ENCODE data around the gene GAB1. TPM values are rescaled to one million over a fixed set of nuclear protein-coding genes. Genes with fewer than 3 reads are reported as not detected.

The GAB1 gene
- total and polyA plus RNA-seq, 2 of the 13 experiments (the other 11 are each of a cell fraction or from before 2014, with no cell fraction given), result 8.7 to 14.7 TPM

GRCh38 chr4:143337600-143338287 lies 1.1 kb downstream of the GAB1 start (continued):
- TF ChIP-seq CTCF (CRISPR knock-in tag; IDR thresholded peaks at IDR 0.05) (peak; percentile 42), ZNF136 (CRISPR knock-in tag; IDR thresholded peaks at IDR 0.05; ENCODE audit: low read depth) (0 out of 2 replicates have a peak, but pooled peaks have one; percentile 33), TAF1 (CRISPR knock-in tag; IDR thresholded peaks at IDR 0.05) (no peak), ZNF589 (CRISPR knock-in tag; conservative IDR thresholded peaks at IDR 0.05) (no peak), ZNF354B (CRISPR knock-in tag; IDR thresholded peaks at IDR 0.05) (no peak), KDM2A (CRISPR knock-in tag; IDR thresholded peaks at IDR 0.05; ENCODE audit: borderline replicate concordance, low read depth) (peak; percentile 50; the same call in 1 of the 2 replicates), EEA1 (CRISPR knock-in tag; IDR thresholded peaks at IDR 0.05; ENCODE audit: borderline replicate concordance) (no peak), U2AF2 (IDR thresholded peaks at IDR 0.05; ENCODE audit: low read depth, low read length) (no peak), ZNF713 (CRISPR knock-in tag; IDR thresholded peaks at IDR 0.05) (no peak), ZNF142 (CRISPR knock-in tag; IDR thresholded peaks at IDR 0.05) (no peak), XRCC5 (optimal IDR thresholded peaks at IDR 0.05; ENCODE audit: low read length) (peak; percentile 65), MXI1 (IDR thresholded peaks at IDR 0.05; ENCODE audit: borderline replicate concordance, low read depth, low read length) (peak; percentile 36; the same call in 1 of the 3 replicates), NFE2L2 (IDR thresholded peaks at IDR 0.05; ENCODE audit: low read length) (no peak), RCOR2 (CRISPR knock-in tag; IDR thresholded peaks at IDR 0.05) (0 out of 2 replicates have a peak, but pooled peaks have one; percentile 28), ATF6 (CRISPR knock-in tag; conservative IDR thresholded peaks at IDR 0.05) (no peak), ZNF224 (CRISPR knock-in tag; IDR thresholded peaks at IDR 0.05) (no peak), FIP1L1 (IDR thresholded peaks at IDR 0.05; ENCODE audit: borderline replicate concordance, insufficient read depth, low read depth, low read length) (no peak), KAT2B (IDR thresholded peaks at IDR 0.05; ENCODE audit: borderline replicate concordance, low read depth, low read length) (no peak), ZNF577 (CRISPR knock-in tag; IDR thresholded peaks at IDR 0.05; ENCODE audit: borderline replicate concordance, low read depth) (no peak), CAMTA2 (CRISPR knock-in tag; IDR thresholded peaks at IDR 0.05; ENCODE audit: borderline replicate concordance) (no peak), ZNF180 (CRISPR knock-in tag; IDR thresholded peaks at IDR 0.05; ENCODE audit: borderline replicate concordance, low read depth) (no peak)
